Prostate gland (tissue), 2 donors: ENCODE results near the gene IDS. TPM values are rescaled to one million over a fixed set of nuclear protein-coding genes. Genes with fewer than 3 reads are reported as not detected.

Experiments
- DNase-seq: peaks from one replicate; pipeline ENCODE4 v3.0.0-alpha.2; 2019; ENCODE audit warnings: low spot score
- H3K27ac ChIP-seq, 2 donors: fragments of 200-600 bp; sonication (generic); 2 replicates each; pipeline ENCODE4 v1.5.1; 2017 to 2019
- H3K27me3 ChIP-seq: fragments of 200-600 bp; sonication (generic); replicated peaks from 2 replicates; pipeline ENCODE4 v1.5.1; 2019; ENCODE audit not compliant: insufficient read depth
- H3K36me3 ChIP-seq, 2 donors: fragments of 200-600 bp; sonication (generic); 1 replicate in 1 of 2; 2 replicates in 1 of 2; pipeline versions ENCODE4 v1.5.1 to v1.8.1; 2017 to 2019
- H3K4me1 ChIP-seq: fragments of 200-600 bp; sonication (generic); replicated peaks from 2 replicates; pipeline ENCODE4 v1.5.1; 2019
- H3K4me3 ChIP-seq, 2 donors: fragments of 200-600 bp; sonication (generic); 2 replicates each; pipeline ENCODE4 v1.5.1; 2017 to 2019
- H3K9me3 ChIP-seq: fragments of 200-600 bp; sonication (generic); 2 replicates; pipeline ENCODE4 v1.5.1; 2017
- POLR2A ChIP-seq: fragments of 450-650 bp; IDR thresholded peaks from one replicate; pipeline ENCODE4 v1.6.1; 2016; ENCODE audit warnings: antibody characterized with exemption, mild to moderate bottlenecking
- POLR2AphosphoS5 ChIP-seq: sonication (generic); formaldehyde crosslinking; IDR thresholded peaks from one replicate; pipeline ENCODE4 v1.6.1; 2017; ENCODE audit warnings: antibody characterized with exemption
- WGBS: methylation state at CpG from one replicate; pipeline ENCODE4 v1.1.5; 2018; 5-methylcytosine and 5-hydroxymethylcytosine counted together
- intact Hi-C: fragments of 100-400 bp; cut with DNase I; formaldehyde crosslinking; loops from one replicate; pipeline ENCODE4 v1.14.2; 2022
- total RNA-seq, 2 donors: library from RNA; depleted of rRNA; stranded (reverse); fragments of >200 nt; gene quantifications; one replicate each; pipeline ENCODE4 v1.1.0, GENCODE V29; 2016
- TF ChIP-seq, protein P1 (sequence below), 4 experiments: fragments of 200-600 bp in 2 of 4; fragments of 450-650 bp in 2 of 4; sonication (generic) in 2 of 4; IDR thresholded peaks; 1 replicate in 3 of 4; 2 replicates in 1 of 4; pipeline ENCODE4 v1.5.1; 2016 to 2019; ENCODE audit warnings: antibody characterized with exemption in 4 of 4, mild to moderate bottlenecking in 2 of 4, moderate library complexity in 2 of 4

IDS gene
- total RNA-seq, 2 donors from 2014 or later, result 47.4 to 82.9 TPM

- H3K4me3 ChIP-seq, result no peak overlapping the region
- no peaks in the 10 kb centered on the region for H3K4me1 ChIP-seq
- 74% methylated on average over 4 of the region's 4 CpGs for WGBS
- no peak overlapping the region for H3K27ac ChIP-seq
- no peaks in the 10 kb centered on the region for H3K27me3 ChIP-seq
- H3K9me3 ChIP-seq, result no peaks in the 10 kb centered on the region
- DNase-seq, result no peak
- intact Hi-C loops, result no loop called here
- TF ChIP-seq POLR2AphosphoS5 (no peak), POLR2A (no peak)
- TF ChIP-seq, protein P1, sequence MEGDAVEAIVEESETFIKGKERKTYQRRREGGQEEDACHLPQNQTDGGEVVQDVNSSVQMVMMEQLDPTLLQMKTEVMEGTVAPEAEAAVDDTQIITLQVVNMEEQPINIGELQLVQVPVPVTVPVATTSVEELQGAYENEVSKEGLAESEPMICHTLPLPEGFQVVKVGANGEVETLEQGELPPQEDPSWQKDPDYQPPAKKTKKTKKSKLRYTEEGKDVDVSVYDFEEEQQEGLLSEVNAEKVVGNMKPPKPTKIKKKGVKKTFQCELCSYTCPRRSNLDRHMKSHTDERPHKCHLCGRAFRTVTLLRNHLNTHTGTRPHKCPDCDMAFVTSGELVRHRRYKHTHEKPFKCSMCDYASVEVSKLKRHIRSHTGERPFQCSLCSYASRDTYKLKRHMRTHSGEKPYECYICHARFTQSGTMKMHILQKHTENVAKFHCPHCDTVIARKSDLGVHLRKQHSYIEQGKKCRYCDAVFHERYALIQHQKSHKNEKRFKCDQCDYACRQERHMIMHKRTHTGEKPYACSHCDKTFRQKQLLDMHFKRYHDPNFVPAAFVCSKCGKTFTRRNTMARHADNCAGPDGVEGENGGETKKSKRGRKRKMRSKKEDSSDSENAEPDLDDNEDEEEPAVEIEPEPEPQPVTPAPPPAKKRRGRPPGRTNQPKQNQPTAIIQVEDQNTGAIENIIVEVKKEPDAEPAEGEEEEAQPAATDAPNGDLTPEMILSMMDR (IDR thresholded peaks at IDR 0.05), result no peak
- H3K36me3 ChIP-seq, result no peaks in the 10 kb centered on the region
Observed at GRCh38 chrX:149433451-149433850, 71.7 kb downstream of the IDS start.

GRCh38 chrX:149433051-149433450 lies 72.1 kb downstream of the IDS start:
- Histone ChIP-seq H3K9me3 (no peaks in the 10 kb centered on the region), H3K4me3 (no peak overlapping the region), H3K36me3 (no peaks in the 10 kb centered on the region), H3K4me1 (no peaks in the 10 kb centered on the region), H3K27me3 (no peaks in the 10 kb centered on the region), H3K27ac (no peak overlapping the region)
- DNase-seq, result no peak
- whole genome bisulfite sequencing, result 91% methylated on average over 4 of the region's 4 CpGs
- TF ChIP-seq, protein P1 (IDR thresholded peaks at IDR 0.05), result no peak
- TF ChIP-seq POLR2A (no peak), POLR2AphosphoS5 (no peak)
- intact Hi-C loops, result no loop called here

Other genes starting within 250 kb of the IDS start
- 10 to 100 TPM; 13.9 to 17.7 TPM for gene EOLA1, start 35.7 kb upstream of the IDS start, total RNA-seq
- under 1 TPM; 0.50 to 0.74 TPM for gene HSFX3, start 44.6 kb upstream of the IDS start, total RNA-seq
- gene MAGEA9B, start 82.2 kb upstream of the IDS start, total RNA-seq, result 10 to 100 TPM in 1 of 2 donors, not detected in 1; 11.2 TPM
- not detected for gene HSFX2, start 90.0 kb upstream of the IDS start, total RNA-seq
- 10 to 100 TPM; 18.4 to 53.2 TPM for gene TMEM185A, start 126.5 kb upstream of the IDS start, total RNA-seq
- 1 to 10 TPM in 1 of 2 donors, not detected in 1; 5.6 TPM for gene MAGEA11, start 206.8 kb upstream of the IDS start, total RNA-seq